Nephron progenitor cell (in vitro differentiated cells): Measurements from ENCODE around the gene TBC1D22A.

Experiments
- DNase-seq: peaks from one replicate; pipeline ENCODE4 v3.0.0; 2021
- H3K27ac Mint-ChIP-seq: 2 replicates; pipeline ENCODE4 v1.8.0; 2021; ENCODE audit warnings: mild to moderate bottlenecking, moderate library complexity, mixed read lengths
- H3K27me3 Mint-ChIP-seq: 2 replicates; pipeline ENCODE4 v1.8.0; 2021; ENCODE audit warnings: mild to moderate bottlenecking, low read depth, mixed read lengths; ENCODE audit not compliant: poor library complexity
- H3K36me3 Mint-ChIP-seq: 2 replicates; pipeline ENCODE4 v1.8.0; 2021; ENCODE audit warnings: low read depth, mixed read lengths
- H3K4me1 Mint-ChIP-seq: 2 replicates; pipeline ENCODE4 v1.8.0; 2021; ENCODE audit warnings: mixed read lengths
- H3K4me3 Mint-ChIP-seq: 2 replicates; pipeline ENCODE4 v1.8.0; 2021; ENCODE audit warnings: mild to moderate bottlenecking, moderate library complexity, mixed read lengths
- H3K9me3 Mint-ChIP-seq: 2 replicates; pipeline ENCODE4 v1.8.0; 2021; ENCODE audit warnings: mild to moderate bottlenecking, moderate library complexity, mixed read lengths
- CTCF ChIP-seq: fragments of 200-600 bp; sonication (generic); IDR thresholded peaks from 2 replicates; pipeline ENCODE4 v1.5.0; 2021; ENCODE audit warnings: antibody characterized with exemption

Gene TBC1D22A

GRCh38 chr22:46934172-46934745 lies 171.8 kb downstream of the TBC1D22A start:
- DNase-seq, result no peak
- H3K4me3 Mint-ChIP-seq, result peak overlapping the region; percentile 28
- peaks cover 36% of the 10 kb centered on the region for H3K36me3 Mint-ChIP-seq
- H3K4me1 Mint-ChIP-seq, result peaks cover 46% of the 10 kb centered on the region
- H3K27ac Mint-ChIP-seq, result peak overlapping the region; percentile 97
- no peaks in the 10 kb centered on the region for H3K27me3 Mint-ChIP-seq
- H3K9me3 Mint-ChIP-seq, result peaks cover 5% of the 10 kb centered on the region
- no peak for TF ChIP-seq CTCF

GRCh38 chr22:46934746-46935491 lies 172.5 kb downstream of the TBC1D22A start:
- Mint-ChIP-seq H3K27ac (peak overlapping the region; percentile 97), H3K27me3 (no peaks in the 10 kb centered on the region), H3K4me1 (peaks cover 46% of the 10 kb centered on the region), H3K36me3 (peaks cover 35% of the 10 kb centered on the region), H3K9me3 (peaks cover 5% of the 10 kb centered on the region), H3K4me3 (peak overlapping the region; percentile 28)
- no peak for TF ChIP-seq CTCF
- no peak for DNase-seq

- peaks cover 46% of the 10 kb centered on the region for H3K4me1 Mint-ChIP-seq
- DNase-seq, result no peak
- H3K9me3 Mint-ChIP-seq, result peaks cover 5% of the 10 kb centered on the region
- H3K27ac Mint-ChIP-seq, result peak overlapping the region; percentile 97
- peaks cover 28% of the 10 kb centered on the region for H3K36me3 Mint-ChIP-seq
- no peaks in the 10 kb centered on the region for H3K27me3 Mint-ChIP-seq
- peak overlapping the region; percentile 35 for H3K4me3 Mint-ChIP-seq
- no peak for TF ChIP-seq CTCF
These were observed 173.3 kb downstream of the TBC1D22A start for GRCh38 chr22:46935506-46936377.

- TF ChIP-seq CTCF, result no peak
- H3K27me3 Mint-ChIP-seq, result no peaks in the 10 kb centered on the region
- H3K36me3 Mint-ChIP-seq, result peaks cover 21% of the 10 kb centered on the region
- H3K9me3 Mint-ChIP-seq, result peaks cover 5% of the 10 kb centered on the region
- DNase-seq, result no peak
- H3K27ac Mint-ChIP-seq, result peak overlapping the region; percentile 97
- no peak overlapping the region for H3K4me3 Mint-ChIP-seq
- peaks cover 46% of the 10 kb centered on the region for H3K4me1 Mint-ChIP-seq
These were observed 174.0 kb downstream of the TBC1D22A start for GRCh38 chr22:46936378-46936903.

GRCh38 chr22:46937185-46937584 lies 174.7 kb downstream of the TBC1D22A start:
- Mint-ChIP-seq H3K9me3 (peaks cover 5% of the 10 kb centered on the region), H3K4me3 (no peak overlapping the region), H3K36me3 (peaks cover 14% of the 10 kb centered on the region), H3K27me3 (no peaks in the 10 kb centered on the region), H3K4me1 (peaks cover 40% of the 10 kb centered on the region), H3K27ac (no peak overlapping the region)
- DNase-seq, result no peak
- TF ChIP-seq CTCF, result no peak
